SH-SY5Y (cell line): ENCODE measurements around the gene SLC25A48.

ENCODE experiments used
- GATA2 ChIP-seq: IDR thresholded peaks from 2 replicates; pipeline ENCODE4 v1.6.1; 2011; ENCODE audit warnings: mild to moderate bottlenecking, low read depth, low read length
- GATA3 ChIP-seq: IDR thresholded peaks from 2 replicates; pipeline ENCODE4 v1.6.1; 2011; ENCODE audit warnings: low read depth, mild to moderate bottlenecking, low read length, moderate library complexity

DNA sequence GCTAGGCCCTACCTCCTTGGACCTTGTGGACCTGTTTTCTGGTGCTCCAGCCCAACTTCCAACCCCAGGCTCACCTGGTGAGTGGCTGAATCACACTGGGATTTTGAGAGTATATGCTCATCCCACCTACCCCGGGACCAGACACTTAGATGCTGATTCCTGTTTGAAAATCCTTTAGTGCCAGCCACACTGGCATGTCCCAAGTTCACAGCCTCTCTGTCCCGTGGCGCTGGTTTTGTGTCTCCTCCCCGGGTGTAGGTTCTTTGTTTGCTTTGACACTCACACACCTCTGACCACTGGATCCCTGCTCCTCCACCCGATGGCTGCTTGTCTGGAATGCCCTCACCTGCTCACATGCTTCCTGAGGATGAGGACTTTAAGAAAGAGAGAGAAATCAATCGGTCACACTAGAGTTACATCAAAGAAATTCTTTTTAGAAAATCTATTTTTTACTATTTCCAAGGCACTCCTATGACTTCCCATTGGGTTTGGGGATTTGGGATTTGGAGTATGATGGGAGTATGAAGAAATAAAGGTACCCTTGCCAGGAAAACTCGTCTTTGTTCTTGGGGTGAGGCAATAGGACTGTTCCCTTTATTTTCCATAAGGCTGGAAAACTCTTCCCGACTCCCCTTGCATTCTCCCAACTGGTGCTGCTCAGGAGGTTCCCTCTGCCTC lies 7.3 kb upstream of the SLC25A48 start:
- no peak for TF ChIP-seq GATA3
- no peak for TF ChIP-seq GATA2
